HCT116 (cell line): ENCODE measurements around the gene PDLIM3. TPM values are rescaled to one million over a fixed set of nuclear protein-coding genes. Genes with fewer than 3 reads are reported as not detected.

Experiments
- ATAC-seq: fragments of 200-7000 bp; cut with Tn5 transposase; 2 replicates; pipeline ENCODE4 v1.9.1; 2020; ENCODE audit warnings: mild to moderate bottlenecking, moderate library complexity
- BruUV-seq: library from RNA; stranded (reverse); fragments of 400-500 nt; replicated peaks from 2 replicates; lab custom pipeline; 2021; lab: Mats Ljungman, UMichigan
- CTCF ChIA-PET: fragments of 300-600 bp; sonication (Branson Sonifier 250); formaldehyde crosslinking; loops from one replicate; lab custom pipeline; 2021; ENCODE audit warnings: antibody characterized with exemption; lab: Charles Lee
- POLR2A ChIA-PET: fragments of 300-600, 350-600 bp; sonication (Branson Sonifier 250); formaldehyde crosslinking; loops from one replicate; lab custom pipeline; 2021; ENCODE audit warnings: antibody characterized with exemption; lab: Charles Lee
- RAD21 ChIA-PET, 2 experiments: fragments of 300-600 bp; sonication (Branson Sonifier 250); formaldehyde crosslinking; loops; one replicate each; lab custom pipeline; 2023; ENCODE audit warnings: low total read pairs in 2 of 2; ENCODE audit not compliant: uncharacterized antibody in 2 of 2, unreplicated experiment in 2 of 2, low non-redundant PET in 1 of 2; lab: Charles Lee
- DNase-seq: peaks from one replicate; pipeline ENCODE4 v3.0.0-alpha.2; 2010; ENCODE audit warnings: low read depth, low spot score
- H2AFZ ChIP-seq: fragments of 200-600 bp; shearing (Covaris generic), sonication (generic); 2 replicates; pipeline ENCODE4 v1.6.1; 2017; ENCODE audit warnings: low read depth, mixed run types, mixed read lengths, antibody characterized with exemption, low read length; ENCODE audit not compliant: poor library complexity, severe bottlenecking
- H3K27ac ChIP-seq: 2 replicates; pipeline ENCODE4 v1.5.1; 2012; ENCODE audit warnings: low read depth, low read length
- H3K27me3 ChIP-seq: fragments of 200-600 bp; sonication (generic); 2 replicates; pipeline ENCODE4 v1.6.1; 2016; ENCODE audit warnings: mixed run types, low read length, mixed read lengths; ENCODE audit not compliant: insufficient read depth
- H3K36me3 ChIP-seq, 2 experiments: fragments of 200-500 bp in 1 of 2; fragments of 200-600 bp in 1 of 2; sonication (Bioruptor generic) in 1 of 2; sonication (generic) in 1 of 2; 2 replicates each; pipeline versions ENCODE4 v1.5.1 to v1.6.1; 2014 to 2016; ENCODE audit warnings: low read length in 2 of 2, inconsistent platforms in 1 of 2, mixed read lengths in 1 of 2, mixed run types in 1 of 2; ENCODE audit not compliant: insufficient read depth in 2 of 2, control insufficient read depth in 1 of 2
- H3K4me1 ChIP-seq, 2 experiments: fragments of 200-600 bp in 1 of 2; sonication (generic) in 1 of 2; 2 replicates each; pipeline versions ENCODE4 v1.5.1 to v1.6.1; 2012 to 2017; ENCODE audit warnings: low read length in 2 of 2, inconsistent platforms in 1 of 2, mild to moderate bottlenecking in 1 of 2, mixed read lengths in 1 of 2, mixed run types in 1 of 2, moderate library complexity in 1 of 2; ENCODE audit not compliant: insufficient read depth in 2 of 2, control insufficient read depth in 1 of 2
- H3K4me2 ChIP-seq: fragments of 200-600 bp; sonication (generic); 2 replicates; pipeline ENCODE4 v1.6.1; 2017; ENCODE audit warnings: mixed run types, low read length, mixed read lengths
- H3K4me3 ChIP-seq, 2 experiments: fragments of 200-600 bp in 1 of 2; sonication (generic) in 1 of 2; replicated peaks in 1 of 2; 2 replicates each; pipeline ENCODE4 v1.5.1; 2011 to 2016; ENCODE audit warnings: low read length in 2 of 2, control low read depth in 1 of 2, low read depth in 1 of 2, mild to moderate bottlenecking in 1 of 2, mixed read lengths in 1 of 2, mixed run types in 1 of 2
- H3K79me2 ChIP-seq: fragments of 200-600 bp; sonication (generic); 2 replicates; pipeline ENCODE4 v1.6.1; 2017; ENCODE audit warnings: mild to moderate bottlenecking, mixed run types, low read length, moderate library complexity, mixed read lengths; ENCODE audit not compliant: insufficient read depth
- H3K9ac ChIP-seq: fragments of 200-600 bp; sonication (generic); 2 replicates; pipeline ENCODE4 v1.6.1; 2016; ENCODE audit warnings: low read length, mixed read lengths
- H3K9me2 ChIP-seq: fragments of 200-600 bp; sonication (generic), shearing (Covaris generic); 2 replicates; pipeline ENCODE4 v1.6.1; 2017; ENCODE audit warnings: mixed run types, mild to moderate bottlenecking, moderate library complexity; ENCODE audit not compliant: insufficient read depth
- H3K9me3 ChIP-seq, 2 experiments: fragments of 200-500 bp in 1 of 2; fragments of 200-600 bp in 1 of 2; sonication (Bioruptor generic) in 1 of 2; sonication (generic) in 1 of 2; 2 replicates each; pipeline ENCODE4 v1.6.1; 2014 to 2017; ENCODE audit warnings: low read length in 2 of 2, mixed read lengths in 2 of 2, inconsistent platforms in 1 of 2, low read depth in 1 of 2, mild to moderate bottlenecking in 1 of 2, mixed run types in 1 of 2, moderate library complexity in 1 of 2; ENCODE audit not compliant: control insufficient read depth in 1 of 2, insufficient read depth in 1 of 2
- H4K20me1 ChIP-seq: fragments of 200-600 bp; sonication (generic), shearing (Covaris generic); 2 replicates; pipeline ENCODE4 v1.6.1; 2017; ENCODE audit warnings: mixed run types, mild to moderate bottlenecking, moderate library complexity; ENCODE audit not compliant: insufficient read depth
- ATF3 ChIP-seq: IDR thresholded peaks from 2 replicates; pipeline ENCODE4 v1.6.1; 2012
- CBX3 ChIP-seq: IDR thresholded peaks from 2 replicates; pipeline ENCODE4 v1.6.1; 2012; ENCODE audit warnings: low read depth
- EGR1 ChIP-seq: IDR thresholded peaks from 2 replicates; pipeline ENCODE4 v1.6.1; 2012; ENCODE audit warnings: low read depth
- EZH2 ChIP-seq: fragments of 200-600 bp; sonication (generic); IDR thresholded peaks from 2 replicates; pipeline ENCODE4 v1.6.1; 2017; ENCODE audit warnings: antibody characterized with exemption, mixed run types
- EZH2phosphoT487 ChIP-seq: fragments of 200-600 bp; IDR thresholded peaks from 2 replicates; pipeline ENCODE4 v1.6.1; 2018; ENCODE audit warnings: antibody characterized with exemption, borderline replicate concordance
- FOSL1 ChIP-seq: IDR thresholded peaks from 2 replicates; pipeline ENCODE4 v1.6.1; 2012; ENCODE audit warnings: low read depth
- JUND ChIP-seq: IDR thresholded peaks from 2 replicates; pipeline ENCODE4 v1.6.1; 2012
- MAX ChIP-seq: IDR thresholded peaks from 2 replicates; pipeline ENCODE4 v1.6.1; 2012
- POLR2AphosphoS5 ChIP-seq: IDR thresholded peaks from 2 replicates; pipeline ENCODE4 v1.6.1; 2011; ENCODE audit warnings: mild to moderate bottlenecking, low read depth, low read length, moderate library complexity
- REST ChIP-seq: IDR thresholded peaks from 2 replicates; pipeline ENCODE4 v1.6.1; 2012; ENCODE audit warnings: low read depth
- SRF ChIP-seq: IDR thresholded peaks from 2 replicates; pipeline ENCODE4 v1.6.1; 2012; ENCODE audit warnings: low read depth
- TCF7L2 ChIP-seq: IDR thresholded peaks from 2 replicates; pipeline ENCODE4 v1.7.0; 2011; ENCODE audit warnings: borderline replicate concordance, inconsistent platforms; ENCODE audit not compliant: insufficient read depth, insufficient read length; ENCODE audit errors: extremely low read depth
- YY1 ChIP-seq: IDR thresholded peaks from 2 replicates; pipeline ENCODE4 v1.6.1; 2011; ENCODE audit warnings: low read length, low read depth, moderate library complexity, mild to moderate bottlenecking; ENCODE audit not compliant: insufficient replicate concordance; ENCODE audit errors: extremely low read depth
- ZFX ChIP-seq: fragments of 450-650 bp; IDR thresholded peaks from 2 replicates; pipeline ENCODE4 v1.6.1; 2017
- ZNF274 ChIP-seq: fragments of 200-500 bp; sonication (Bioruptor generic); IDR thresholded peaks from 2 replicates; pipeline ENCODE4 v1.6.1; 2014; ENCODE audit warnings: mild to moderate bottlenecking, low read depth, low read length, inconsistent platforms
- intact Hi-C: fragments of 100-400 bp; cut with micrococcal nuclease; formaldehyde crosslinking; loops from 2 replicates; pipeline ENCODE4 v1.10.0; 2022
- total RNA-seq: library from RNA; stranded (reverse); gene quantifications from one replicate; pipeline ENCODE4 v1.2.1, GENCODE V29; 2021; ENCODE audit not compliant: unreplicated experiment

PDLIM3 gene
- total RNA-seq, 1 experiment from 2014 or later = 11.5 TPM

DNA sequence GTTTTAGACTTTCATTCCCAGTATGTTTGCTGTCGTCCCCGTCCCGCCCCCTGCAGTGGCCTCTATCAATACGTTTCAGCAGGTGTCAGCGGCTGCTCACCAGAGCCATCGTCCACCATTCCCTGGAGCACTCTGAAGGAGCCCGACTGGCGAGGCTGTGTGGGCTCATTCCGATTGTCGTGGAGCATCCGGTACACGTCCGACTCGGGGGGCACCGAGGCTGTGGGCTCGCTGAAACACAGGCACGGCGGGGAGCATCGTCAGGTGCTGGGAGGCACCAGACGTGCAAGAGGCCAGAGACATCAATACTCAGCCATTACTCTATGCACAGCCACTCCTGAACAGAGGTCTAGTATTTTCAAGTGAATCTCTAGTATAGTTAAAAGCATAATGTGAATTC lies 28.9 kb downstream of the PDLIM3 start:
- BruUV-seq = no TSS peak

GRCh38 chr4:185504098-185505047 lies 30.9 kb downstream of the PDLIM3 start:
- TSS peak; percentile 83 for BruUV-seq
- CTCF ChIA-PET = no interaction called here
- peak; percentile 92 for ATAC-seq
- Histone ChIP-seq H3K27ac (no peak overlapping the region), H4K20me1 (no peaks in the 10 kb centered on the region), H3K9me2 (no peaks in the 10 kb centered on the region), H3K79me2 (no peaks in the 10 kb centered on the region), H3K9me3 (no peaks in the 10 kb centered on the region), H3K4me3 (peak overlapping the region; percentile 37 to 59), H3K36me3 (no peaks in the 10 kb centered on the region), H3K27me3 (no peaks in the 10 kb centered on the region), H3K4me1 (peaks cover 9 to 24% of the 10 kb centered on the region in 2 experiments; a peak in 3 of 4 replicates), H3K4me2 (peak overlapping the region; percentile 87), H3K9ac (peak overlapping the region; percentile 44), H2AFZ (peak overlapping the region; percentile 99)
- POLR2A ChIA-PET = interaction anchor here (0.6 kb wide), 1 partner anchor 8 kb away, joined by 3 read pairs; no protein-coding TSS in a partner anchor
- peak; percentile 74 for DNase-seq
- RAD21 ChIA-PET = no interaction called here
- intact Hi-C loops = no loop called here
- peak; percentile 96 for TF ChIP-seq SRF
- TF ChIP-seq ZFX = no peak
- peak; percentile 39; the same call in 1 of the 2 replicates for TF ChIP-seq POLR2AphosphoS5
- TF ChIP-seq ATF3 = peak; percentile 88
- TF ChIP-seq MAX = peak; percentile 50
- no peak for TF ChIP-seq ZNF274
- no peak for TF ChIP-seq EGR1
- TF ChIP-seq JUND = peak; percentile 35; the same call in 1 of the 2 replicates
- TF ChIP-seq FOSL1 = no peak; the same call in 1 of the 2 replicates
- TF ChIP-seq YY1 = peak; percentile 61
- no peak for TF ChIP-seq EZH2phosphoT487
- peak; percentile 81 for TF ChIP-seq TCF7L2
- TF ChIP-seq CBX3 = peak; percentile 43; the same call in 1 of the 2 replicates
- TF ChIP-seq REST = no peak
- no peak for TF ChIP-seq EZH2

More for the DNA sequence above, 28.9 kb downstream of the PDLIM3 start:
- no peaks in the 10 kb centered on the region for H3K9me2 ChIP-seq
- ChIA-PET CTCF (no interaction called here), POLR2A (no interaction called here), RAD21 (no interaction called here)
- no peaks in the 10 kb centered on the region for H3K79me2 ChIP-seq
- no peak overlapping the region for H3K4me3 ChIP-seq
- H4K20me1 ChIP-seq = no peaks in the 10 kb centered on the region
- no peak overlapping the region for H2AFZ ChIP-seq
- no peaks in the 10 kb centered on the region for H3K9me3 ChIP-seq
- no peaks in the 10 kb centered on the region for H3K36me3 ChIP-seq
- H3K4me1 ChIP-seq = peaks cover 9 to 24% of the 10 kb centered on the region in 2 experiments; a peak in 3 of 4 replicates
- H3K9ac ChIP-seq = no peak overlapping the region
- DNase-seq (no peak), ATAC-seq (no peak)
- no peak overlapping the region for H3K27ac ChIP-seq
- intact Hi-C loops = no loop called here
- H3K4me2 ChIP-seq = no peak overlapping the region
- H3K27me3 ChIP-seq = no peaks in the 10 kb centered on the region
- TF ChIP-seq FOSL1 (no peak), JUND (no peak)
